ENCODE results near the gene ZNF564. TPM values are rescaled to one million over a fixed set of nuclear protein-coding genes. Genes with fewer than 3 reads are reported as not detected.

Gene ZNF564
- total and polyA plus RNA-seq, 2 experiments from 2014 or later: 7.1 to 8.6 TPM

DNA sequence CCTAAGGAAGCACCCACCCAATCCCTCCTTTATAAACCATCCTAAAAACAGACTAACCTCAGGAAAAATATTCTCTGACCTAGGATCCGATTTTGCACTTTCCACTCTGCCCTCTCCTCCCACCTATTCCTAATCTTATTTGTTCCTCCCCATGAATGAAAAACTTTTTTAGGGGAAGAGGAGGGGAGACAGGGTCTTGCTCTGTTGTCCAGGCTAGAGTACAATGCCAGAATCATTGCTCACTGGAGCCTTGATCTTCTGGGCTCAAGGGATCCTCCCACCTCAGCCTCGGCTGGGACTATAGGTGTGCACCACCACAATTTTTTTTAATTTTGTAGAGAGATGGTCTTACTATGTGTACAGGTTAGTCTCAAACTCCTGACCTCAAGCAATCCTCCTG, 4.4 kb downstream of the ZNF564 start (continued):
- TF ChIP-seq ZNF462 (CRISPR knock-in tag; IDR thresholded peaks at IDR 0.05) (no peak), EZH2 (IDR thresholded peaks at IDR 0.05; ENCODE audit: low read depth, unreplicated experiment) (no peak)
- TF ChIP-seq, protein P1, sequence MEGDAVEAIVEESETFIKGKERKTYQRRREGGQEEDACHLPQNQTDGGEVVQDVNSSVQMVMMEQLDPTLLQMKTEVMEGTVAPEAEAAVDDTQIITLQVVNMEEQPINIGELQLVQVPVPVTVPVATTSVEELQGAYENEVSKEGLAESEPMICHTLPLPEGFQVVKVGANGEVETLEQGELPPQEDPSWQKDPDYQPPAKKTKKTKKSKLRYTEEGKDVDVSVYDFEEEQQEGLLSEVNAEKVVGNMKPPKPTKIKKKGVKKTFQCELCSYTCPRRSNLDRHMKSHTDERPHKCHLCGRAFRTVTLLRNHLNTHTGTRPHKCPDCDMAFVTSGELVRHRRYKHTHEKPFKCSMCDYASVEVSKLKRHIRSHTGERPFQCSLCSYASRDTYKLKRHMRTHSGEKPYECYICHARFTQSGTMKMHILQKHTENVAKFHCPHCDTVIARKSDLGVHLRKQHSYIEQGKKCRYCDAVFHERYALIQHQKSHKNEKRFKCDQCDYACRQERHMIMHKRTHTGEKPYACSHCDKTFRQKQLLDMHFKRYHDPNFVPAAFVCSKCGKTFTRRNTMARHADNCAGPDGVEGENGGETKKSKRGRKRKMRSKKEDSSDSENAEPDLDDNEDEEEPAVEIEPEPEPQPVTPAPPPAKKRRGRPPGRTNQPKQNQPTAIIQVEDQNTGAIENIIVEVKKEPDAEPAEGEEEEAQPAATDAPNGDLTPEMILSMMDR (conservative IDR thresholded peaks at IDR 0.05; ENCODE audit: low read depth in 2 of 2): no peak

- H3K79me2 ChIP-seq (replicated peaks; ENCODE audit: insufficient read depth): peaks cover 84% of the 10 kb centered on the region
- H4K20me1 ChIP-seq (replicated peaks; ENCODE audit: insufficient read depth): peaks cover 7% of the 10 kb centered on the region
- no peak overlapping the region for H2AFZ ChIP-seq
- Mint-ChIP-seq H3K4me1 (peaks cover 9% of the 10 kb centered on the region), H3K27me3 (ENCODE audit: insufficient read depth, low read depth, poor library complexity) (peaks cover 2% of the 10 kb centered on the region), H3K27ac (no peak overlapping the region), H3K9me3 (peaks cover 38% of the 10 kb centered on the region), H3K4me3 (no peak overlapping the region), H3K36me3 (ENCODE audit: low read depth) (peaks cover 63% of the 10 kb centered on the region)
- H3F3A ChIP-seq (replicated peaks; ENCODE audit: low read depth): peaks cover 7% of the 10 kb centered on the region; the same call in 1 of the 2 replicates
- no peak overlapping the region for H3K4me3 ChIP-seq
- DNase-seq (ENCODE audit: low spot score) (no peak), ATAC-seq (no peak)
- H3K27me3 ChIP-seq (ENCODE audit: insufficient read depth): no peaks in the 10 kb centered on the region
- H3K4me1 ChIP-seq (ENCODE audit: insufficient read depth): peaks cover 6% of the 10 kb centered on the region
- no peaks in the 10 kb centered on the region for H3K36me3 ChIP-seq (ENCODE audit: insufficient read depth)
- no peak overlapping the region for H3K27ac ChIP-seq (ENCODE audit: low read depth)
- no peak overlapping the region for H3K4me2 ChIP-seq
- H3K9me2 ChIP-seq (ENCODE audit: insufficient read depth): no peaks in the 10 kb centered on the region
- TF ChIP-seq ETS1 (IDR thresholded peaks at IDR 0.05) (no peak), NANOG (IDR thresholded peaks at IDR 0.05; ENCODE audit: borderline replicate concordance) (no peak)
- TF ChIP-seq, protein P1 (conservative IDR thresholded peaks at IDR 0.05; ENCODE audit: low read depth in 2 of 2): no peak
Observed at GRCh38 chr19:12546068-12546467, 5.2 kb downstream of the ZNF564 start.
